GM18502 (cell line): ENCODE data around the gene NKAP.
A peak's percentile ranks its signal among the peaks of the same experiment; 100 is the strongest.

Source experiments
- ATAC-seq: cut with Tn5 transposase; IDR thresholded peaks from one replicate; pipeline ENCODE4 v1.9.1; 2021; ENCODE audit warnings: mild to moderate bottlenecking; ENCODE audit not compliant: unreplicated experiment, poor library complexity

The NKAP gene

DNA sequence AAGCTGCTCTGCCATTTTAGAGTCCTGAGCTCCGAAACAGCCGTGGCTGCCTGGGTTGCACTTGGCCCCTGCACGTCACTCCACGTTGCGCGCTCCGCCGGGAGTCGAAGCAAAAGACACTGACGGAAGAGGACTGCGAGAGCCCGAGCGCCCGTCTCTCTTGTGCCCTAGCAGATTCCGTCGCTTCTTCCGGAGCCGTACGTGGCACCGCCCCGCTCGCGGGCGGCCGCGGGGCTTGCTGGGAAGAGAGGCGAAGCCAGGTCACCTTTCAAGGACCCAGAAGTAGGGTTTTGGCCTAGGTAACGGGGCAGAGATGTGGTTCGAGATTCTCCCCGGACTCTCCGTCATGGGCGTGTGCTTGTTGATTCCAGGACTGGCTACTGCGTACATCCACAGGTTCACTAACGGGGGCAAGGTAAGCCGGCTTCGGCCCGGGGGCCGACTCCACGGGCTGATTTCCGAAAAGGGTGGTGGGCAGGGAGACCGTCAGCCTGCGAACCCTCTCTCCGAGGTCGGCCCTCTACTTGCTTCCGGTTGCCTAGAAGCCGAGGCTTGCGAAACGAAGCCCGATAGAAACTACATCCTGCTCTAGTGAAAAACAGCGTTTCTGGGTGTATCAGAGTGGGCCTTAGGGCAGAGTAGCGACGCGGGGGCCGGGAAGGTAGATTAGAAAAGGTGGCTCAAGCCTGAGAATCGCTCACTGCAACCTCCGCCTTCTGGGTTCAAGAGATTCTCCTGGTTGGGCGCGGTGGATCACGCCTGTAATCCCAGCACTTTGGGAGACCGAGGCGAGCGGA lies 71.8 kb downstream of the NKAP start, which contains the start of the genes NDUFA1 and RNF113A:
Gene NDUFA1, plus strand, starts transcription at position 234 of the 797 bp plus-strand sequence. Its CDS starts 80 bp downstream, at position 314.
Gene RNF113A, minus strand, starts transcription at position 135 of the 797 bp plus-strand sequence. Its CDS starts 120 bp downstream, at position 15.
- peak; percentile 90 for ATAC-seq

- peak; percentile 41 for ATAC-seq
Measured at GRCh38 chrX:119871245-119871598, 72.3 kb downstream of the NKAP start.
